GM21737 (cell line): Measurements from ENCODE around the gene SEC24D.
A peak's percentile ranks its signal among the peaks of the same experiment; 100 is the strongest.

Source experiments
- ATAC-seq: cut with Tn5 transposase; IDR thresholded peaks from one replicate; pipeline ENCODE4 v1.9.1; 2021; ENCODE audit warnings: mild to moderate bottlenecking, moderate library complexity; ENCODE audit not compliant: unreplicated experiment

The SEC24D gene

GRCh38 chr4:118776157-118776954 is 59.6 kb downstream of the SEC24D start:
- ATAC-seq, result no peak

GRCh38 chr4:118775405-118775804 is 60.5 kb downstream of the SEC24D start:
- no peak for ATAC-seq

GRCh38 chr4:118774989-118775388 is 60.9 kb downstream of the SEC24D start:
- no peak for ATAC-seq

- ATAC-seq, result no peak
Observed at GRCh38 chr4:118774321-118774720, 61.6 kb downstream of the SEC24D start.

GRCh38 chr4:118773429-118773792 is 62.5 kb downstream of the SEC24D start:
- ATAC-seq, result no peak

- ATAC-seq, result no peak
Observed at GRCh38 chr4:118772767-118773428, 63.0 kb downstream of the SEC24D start.

- ATAC-seq, result no peak
Observed at GRCh38 chr4:118772081-118772766, 63.7 kb downstream of the SEC24D start.

GRCh38 chr4:118770741-118771187 is 65.2 kb downstream of the SEC24D start:
- ATAC-seq, result no peak

- ATAC-seq, result no peak
Observed at GRCh38 chr4:118769161-118769560, 66.8 kb downstream of the SEC24D start.

GRCh38 chr4:118767109-118767508 is 68.8 kb downstream of the SEC24D start:
- ATAC-seq, result no peak

GRCh38 chr4:118765399-118765798 is 70.5 kb downstream of the SEC24D start:
- ATAC-seq, result no peak

GRCh38 chr4:118762730-118763477 is 73.0 kb downstream of the SEC24D start:
- no peak for ATAC-seq

GRCh38 chr4:118762155-118762554 is 73.8 kb downstream of the SEC24D start:
- no peak for ATAC-seq

GRCh38 chr4:118761397-118762016 is 74.4 kb downstream of the SEC24D start:
- ATAC-seq, result no peak

GRCh38 chr4:118760493-118760892 is 75.4 kb downstream of the SEC24D start:
- ATAC-seq, result peak; percentile 95

GRCh38 chr4:118760092-118760491 is 75.8 kb downstream of the SEC24D start:
- peak; percentile 32 for ATAC-seq

- ATAC-seq, result no peak
Observed at GRCh38 chr4:118759481-118759880, 76.4 kb downstream of the SEC24D start.

GRCh38 chr4:118758293-118758692 is 77.6 kb downstream of the SEC24D start:
- ATAC-seq, result no peak

- no peak for ATAC-seq
Observed at GRCh38 chr4:118757761-118758251, 78.1 kb downstream of the SEC24D start.

- no peak for ATAC-seq
Observed at GRCh38 chr4:118756958-118757357, 79.0 kb downstream of the SEC24D start.
